Activated T-cell treated with anti-CD3 and anti-CD28 coated beads for 24 hours (primary cell): ENCODE measurements around the gene APBA2.
"Not testable (repeated sequence)": the region's sequence is repeated elsewhere in the genome, so short reads cannot be mapped to it uniquely, and the experiment has no call there.

Experiments used
- DNase-seq: peaks from one replicate; pipeline ENCODE4 v3.0.0-alpha.2; 2020; ENCODE audit warnings: low read depth

Gene APBA2

DNA sequence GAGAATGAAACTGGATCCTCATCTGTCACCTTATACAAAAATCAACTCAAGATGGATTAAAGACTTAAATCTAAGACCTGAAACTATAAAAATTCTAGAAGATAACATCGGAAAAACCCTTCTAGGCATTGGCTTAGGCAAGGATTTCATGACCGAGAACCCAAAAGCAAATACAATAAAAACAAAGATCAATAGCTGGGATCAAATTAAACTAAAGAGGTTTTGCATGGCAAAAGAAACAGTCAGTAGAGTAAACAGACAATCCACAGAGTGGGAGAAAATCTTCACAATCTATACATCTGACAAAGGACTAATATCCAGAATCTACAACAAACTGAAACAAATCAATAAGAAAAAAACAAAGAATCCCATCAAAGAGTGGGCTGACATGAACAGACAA lies 281.3 kb downstream of the APBA2 start:
- not testable (repeated sequence) for DNase-seq
